ENCODE results near the gene PRXL2C.

DNA sequence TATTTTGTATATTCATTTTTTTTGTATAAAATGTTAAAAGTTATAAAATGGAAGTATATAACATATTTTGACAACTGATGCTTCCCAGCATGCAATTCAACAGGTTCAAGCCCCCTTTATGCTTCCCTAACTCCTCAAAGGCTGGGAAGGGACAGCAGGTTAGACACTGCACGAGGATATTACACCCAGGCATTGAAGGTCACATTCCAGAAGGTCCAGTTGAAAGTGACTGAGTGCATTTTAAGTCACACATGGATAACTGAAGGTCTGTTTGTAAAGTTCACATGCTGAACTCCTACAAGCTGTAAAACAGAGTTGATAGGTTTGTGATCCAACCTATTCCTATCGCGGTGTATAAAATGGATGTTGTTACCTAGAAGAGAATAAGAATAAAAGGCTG, 13.6 kb downstream of the PRXL2C start:
- TF ChIP-seq, protein P1, sequence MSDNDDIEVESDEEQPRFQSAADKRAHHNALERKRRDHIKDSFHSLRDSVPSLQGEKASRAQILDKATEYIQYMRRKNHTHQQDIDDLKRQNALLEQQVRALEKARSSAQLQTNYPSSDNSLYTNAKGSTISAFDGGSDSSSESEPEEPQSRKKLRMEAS (IDR thresholded peaks at IDR 0.05), result no peak
- TF ChIP-seq, protein P2, sequence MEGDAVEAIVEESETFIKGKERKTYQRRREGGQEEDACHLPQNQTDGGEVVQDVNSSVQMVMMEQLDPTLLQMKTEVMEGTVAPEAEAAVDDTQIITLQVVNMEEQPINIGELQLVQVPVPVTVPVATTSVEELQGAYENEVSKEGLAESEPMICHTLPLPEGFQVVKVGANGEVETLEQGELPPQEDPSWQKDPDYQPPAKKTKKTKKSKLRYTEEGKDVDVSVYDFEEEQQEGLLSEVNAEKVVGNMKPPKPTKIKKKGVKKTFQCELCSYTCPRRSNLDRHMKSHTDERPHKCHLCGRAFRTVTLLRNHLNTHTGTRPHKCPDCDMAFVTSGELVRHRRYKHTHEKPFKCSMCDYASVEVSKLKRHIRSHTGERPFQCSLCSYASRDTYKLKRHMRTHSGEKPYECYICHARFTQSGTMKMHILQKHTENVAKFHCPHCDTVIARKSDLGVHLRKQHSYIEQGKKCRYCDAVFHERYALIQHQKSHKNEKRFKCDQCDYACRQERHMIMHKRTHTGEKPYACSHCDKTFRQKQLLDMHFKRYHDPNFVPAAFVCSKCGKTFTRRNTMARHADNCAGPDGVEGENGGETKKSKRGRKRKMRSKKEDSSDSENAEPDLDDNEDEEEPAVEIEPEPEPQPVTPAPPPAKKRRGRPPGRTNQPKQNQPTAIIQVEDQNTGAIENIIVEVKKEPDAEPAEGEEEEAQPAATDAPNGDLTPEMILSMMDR (IDR thresholded peaks at IDR 0.05; ENCODE audit: control extremely low read depth in 1 of 3, insufficient read depth in 1 of 3, low read depth in 1 of 3, low read length in 3 of 3), result no peak
- TF ChIP-seq SP1 (IDR thresholded peaks at IDR 0.05; ENCODE audit: low read depth, low read length) (no peak), POLR2AphosphoS5 (IDR thresholded peaks at IDR 0.05; ENCODE audit: low read depth, low read length) (no peak), CEBPB (IDR thresholded peaks at IDR 0.05; ENCODE audit: low read depth, low read length) (no peak), POLR2A (IDR thresholded peaks at IDR 0.05; ENCODE audit: control extremely low read depth in 1 of 2, low read depth in 2 of 2, low read length in 2 of 2) (no peak), EP300 (IDR thresholded peaks at IDR 0.05; ENCODE audit: borderline replicate concordance in 1 of 2, low read depth in 2 of 2, low read length in 2 of 2) (no peak), JUND (IDR thresholded peaks at IDR 0.05; ENCODE audit: low read length) (no peak)
- TF ChIP-seq, protein P3, sequence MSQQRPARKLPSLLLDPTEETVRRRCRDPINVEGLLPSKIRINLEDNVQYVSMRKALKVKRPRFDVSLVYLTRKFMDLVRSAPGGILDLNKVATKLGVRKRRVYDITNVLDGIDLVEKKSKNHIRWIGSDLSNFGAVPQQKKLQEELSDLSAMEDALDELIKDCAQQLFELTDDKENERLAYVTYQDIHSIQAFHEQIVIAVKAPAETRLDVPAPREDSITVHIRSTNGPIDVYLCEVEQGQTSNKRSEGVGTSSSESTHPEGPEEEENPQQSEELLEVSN (IDR thresholded peaks at IDR 0.05), result no peak
